AG08395 (cell line): ENCODE results near the gene JRKL.
A peak's percentile ranks its signal among the peaks of the same experiment; 100 is the strongest.

Experiments used
- DNase-seq: peaks from one replicate; pipeline ENCODE4 v3.0.0; 2012; ENCODE audit warnings: mixed read lengths, low spot score

Gene JRKL

GRCh38 chr11:96389720-96390487, at the start of gene JRKL, which contains the start of gene CCDC82:
TSS of gene JRKL (plus strand) at chr11:96390013. CDS start at chr11:96390650, 637 bp downstream.
TSS of gene CCDC82 (minus strand) at chr11:96389912. CDS start at chr11:96384747, 5,165 bp downstream.
- peak; percentile 98 for DNase-seq

GRCh38 chr11:96340555-96340885, 49.3 kb upstream of the JRKL start:
- no peak for DNase-seq

DNA sequence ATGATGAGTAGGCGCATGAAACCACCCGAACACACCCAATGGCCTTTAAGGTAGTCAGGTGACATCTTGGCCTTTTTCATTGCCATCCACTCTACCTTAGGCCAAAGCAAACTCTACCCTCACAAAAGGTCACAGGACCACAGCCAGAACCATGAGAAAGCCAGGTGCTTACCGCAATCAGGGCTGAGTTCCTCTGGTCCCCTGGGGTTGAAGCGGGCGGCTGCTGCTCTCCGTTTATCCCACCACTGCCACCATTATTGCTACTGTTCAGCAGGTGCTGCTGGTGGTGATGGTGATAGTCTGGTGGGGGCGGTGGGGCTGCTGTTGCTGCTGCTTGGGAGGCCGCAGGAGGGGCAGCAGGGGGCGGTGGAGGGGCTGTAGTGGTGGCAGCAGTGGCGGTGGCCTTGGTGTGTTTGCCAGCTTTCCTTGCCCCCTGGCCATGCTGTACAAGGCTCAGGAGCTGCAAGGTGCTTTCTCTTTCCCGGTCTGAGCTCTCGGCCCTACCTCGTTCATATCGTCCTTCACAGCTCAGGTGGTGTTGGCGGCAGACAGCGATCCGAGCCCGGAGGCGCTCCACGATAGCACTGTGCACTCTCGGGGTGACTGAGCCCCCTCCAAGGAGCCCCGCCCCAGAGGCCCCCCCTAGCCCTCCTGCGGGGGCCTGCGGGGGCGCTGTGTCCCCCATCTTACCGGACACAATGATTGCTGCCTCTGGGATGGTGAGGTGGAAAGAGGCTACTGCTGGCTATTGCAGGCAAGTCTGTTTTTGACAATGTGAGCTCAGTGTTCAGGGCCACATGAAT, 48.4 kb upstream of the JRKL start:
- peak; percentile 64 for DNase-seq

- no peak for DNase-seq
Measured at GRCh38 chr11:96342014-96342960, 47.5 kb upstream of the JRKL start.

DNA sequence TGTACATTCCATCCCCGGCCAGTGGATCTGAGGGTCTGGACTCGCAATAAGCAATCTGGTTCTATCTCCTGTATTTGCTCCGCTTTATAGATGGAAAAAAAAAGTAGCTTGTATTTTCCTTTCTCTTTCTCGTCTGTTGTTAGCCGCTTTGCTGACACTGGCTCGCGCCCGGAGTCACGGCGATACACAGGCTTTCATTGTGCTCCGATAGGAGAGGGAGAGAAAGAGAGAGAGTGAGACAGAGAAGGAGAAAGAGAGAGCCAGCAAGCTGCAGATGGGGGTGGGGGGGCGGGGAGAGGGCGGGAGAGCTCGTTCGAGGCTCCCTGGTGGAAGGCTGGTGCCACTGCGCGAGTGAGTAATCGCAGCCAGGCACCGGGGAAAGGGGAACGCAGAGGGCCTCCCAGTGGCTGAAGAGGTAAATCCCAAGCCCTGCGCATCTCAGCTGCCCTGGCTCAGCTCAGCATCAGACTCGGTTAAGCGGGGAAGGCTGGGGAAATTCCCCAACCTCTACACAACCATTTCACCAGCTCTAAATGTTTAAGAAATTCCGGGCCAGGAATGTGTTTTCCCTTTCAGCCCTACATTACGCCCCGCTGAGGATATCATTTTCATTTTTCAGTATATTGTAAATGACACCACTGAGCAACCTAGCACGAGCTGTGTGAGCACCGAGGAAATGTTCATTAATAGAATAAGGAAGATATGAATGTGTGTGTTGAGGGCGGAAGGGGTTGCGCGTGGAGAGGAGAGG, 46.7 kb upstream of the JRKL start, which contains the start of gene MAML2:
TSS of gene MAML2 (minus strand) at position 235 of the 751 bp plus-strand sequence. CDS start 1,300 bp downstream, outside the sequence.
- peak; percentile 97 for DNase-seq

DNA sequence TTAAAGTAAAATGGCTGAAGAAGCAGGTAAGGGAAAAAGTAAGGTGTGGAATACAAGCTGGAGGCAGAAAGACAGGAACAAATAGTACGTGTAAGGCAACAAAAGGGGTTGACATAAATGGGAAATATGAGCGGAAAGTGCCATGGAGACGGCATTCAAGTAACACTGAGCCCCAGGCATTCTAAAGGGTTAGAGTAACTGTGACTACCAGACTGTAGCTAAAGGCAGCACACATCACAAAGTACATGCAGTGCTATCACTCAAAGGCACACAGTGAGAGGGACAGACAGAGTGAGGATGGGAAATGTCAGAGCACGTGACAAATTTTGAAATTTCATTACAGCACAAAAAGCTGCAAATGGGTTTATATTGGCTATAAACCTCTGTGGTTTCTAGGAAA, 33.0 kb upstream of the JRKL start:
- DNase-seq, result no peak

- DNase-seq, result no peak
Measured at GRCh38 chr11:96357794-96358193, 32.0 kb upstream of the JRKL start.

- DNase-seq, result no peak
Measured at GRCh38 chr11:96358321-96358720, 31.5 kb upstream of the JRKL start.

GRCh38 chr11:96361778-96362177, 28.0 kb upstream of the JRKL start:
- no peak for DNase-seq

DNA sequence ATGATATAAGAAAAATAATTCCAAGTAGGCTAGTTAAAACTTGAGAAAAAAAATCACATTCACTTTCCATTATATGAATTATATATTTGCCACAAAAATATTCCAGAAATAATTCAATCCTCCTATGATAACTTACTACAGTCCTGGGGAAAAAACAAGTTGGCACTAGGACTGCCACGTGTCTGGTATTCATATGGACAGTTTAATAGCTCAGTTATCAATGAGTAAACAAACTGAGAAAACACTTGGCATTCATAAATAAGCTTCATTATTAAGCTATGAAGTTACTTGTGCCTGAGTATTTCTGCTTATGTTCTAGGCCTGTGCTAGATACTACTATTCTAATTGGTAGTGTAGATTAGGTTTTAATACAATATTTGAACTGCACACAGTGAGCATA, 24.3 kb upstream of the JRKL start:
- DNase-seq, result no peak

- no peak for DNase-seq
Measured at GRCh38 chr11:96366024-96366423, 23.8 kb upstream of the JRKL start.

DNA sequence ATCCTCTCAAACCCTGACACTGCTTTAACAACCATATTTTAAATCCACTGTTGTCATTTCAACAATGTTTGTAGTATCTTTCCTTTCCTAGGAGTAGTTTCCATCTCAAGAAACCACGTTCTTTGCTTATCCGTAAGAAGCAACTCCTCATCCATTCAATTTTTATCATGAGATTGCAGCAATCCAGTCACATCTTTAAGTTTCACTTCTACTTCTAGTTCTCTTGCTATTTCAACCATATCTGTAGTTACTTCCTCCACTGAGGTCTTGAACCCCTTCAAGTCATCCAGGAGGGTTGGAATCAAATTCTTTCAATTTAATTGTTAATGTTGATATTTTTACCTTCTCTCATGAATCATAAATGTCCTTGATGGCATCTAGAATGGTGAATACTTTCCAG, 22.5 kb upstream of the JRKL start:
- no peak for DNase-seq

GRCh38 chr11:96373826-96374225, 16.0 kb upstream of the JRKL start:
- DNase-seq, result no peak

- no peak for DNase-seq
Measured at GRCh38 chr11:96376796-96377195, 13.0 kb upstream of the JRKL start.

GRCh38 chr11:96384156-96384555, 5.7 kb upstream of the JRKL start:
- no peak for DNase-seq

DNA sequence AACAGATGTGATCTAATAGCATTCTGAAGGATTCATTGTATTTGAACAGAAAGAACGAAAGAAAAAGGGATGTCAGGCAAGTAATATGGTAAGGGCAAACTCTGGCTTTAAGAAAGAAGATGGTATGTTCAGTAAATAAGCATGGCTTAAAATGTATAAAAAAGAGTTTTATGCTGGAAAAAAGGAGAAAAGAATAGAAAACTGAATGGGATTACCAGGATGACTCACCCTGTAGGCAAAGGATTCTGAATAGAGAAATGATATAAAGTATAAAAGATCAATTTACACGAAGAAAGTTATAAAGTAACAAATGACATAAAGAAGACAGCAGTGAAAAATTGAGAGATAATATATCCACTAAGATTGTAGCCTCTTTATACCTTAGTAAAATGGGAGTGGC, 4.6 kb upstream of the JRKL start:
- no peak for DNase-seq

DNA sequence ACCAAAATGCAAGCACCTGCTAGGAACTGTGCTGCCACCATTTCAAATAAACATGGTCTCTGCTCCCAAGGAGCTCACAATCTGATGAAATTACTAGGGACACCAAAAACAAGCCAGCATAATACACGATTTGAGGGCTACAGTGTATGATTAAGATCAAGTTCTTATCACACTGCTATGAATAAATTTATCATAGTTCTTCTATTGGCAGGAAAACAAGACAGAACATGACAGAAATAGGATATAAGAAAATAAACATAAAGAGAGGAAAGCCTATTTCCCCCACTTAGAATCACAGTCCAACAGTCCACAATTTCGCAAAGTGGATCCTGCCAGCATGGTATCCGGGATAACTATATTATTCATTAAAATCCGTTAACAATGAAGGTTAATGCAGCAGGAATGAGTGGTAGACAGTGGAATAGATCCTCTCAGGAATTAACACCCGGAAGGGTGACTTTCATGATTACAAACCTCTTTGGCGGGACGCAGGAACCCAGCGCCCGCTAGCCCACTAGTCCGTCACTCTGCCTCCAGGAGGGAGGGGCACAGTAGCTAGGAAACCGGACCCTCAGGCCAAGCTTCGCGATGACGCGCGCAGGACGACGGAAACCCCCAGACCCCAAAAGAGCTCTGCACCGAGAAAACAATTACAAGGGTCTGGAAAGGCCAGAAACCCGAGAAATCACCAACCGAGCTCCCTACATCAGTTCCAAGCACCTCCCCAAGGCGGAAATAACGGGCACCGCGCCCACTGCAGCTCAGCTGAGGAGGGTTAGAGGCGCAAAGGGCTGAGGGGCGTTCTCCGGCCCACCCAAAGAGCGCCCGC, 708 bp upstream of the JRKL start:
- peak; percentile 23 for DNase-seq

DNA sequence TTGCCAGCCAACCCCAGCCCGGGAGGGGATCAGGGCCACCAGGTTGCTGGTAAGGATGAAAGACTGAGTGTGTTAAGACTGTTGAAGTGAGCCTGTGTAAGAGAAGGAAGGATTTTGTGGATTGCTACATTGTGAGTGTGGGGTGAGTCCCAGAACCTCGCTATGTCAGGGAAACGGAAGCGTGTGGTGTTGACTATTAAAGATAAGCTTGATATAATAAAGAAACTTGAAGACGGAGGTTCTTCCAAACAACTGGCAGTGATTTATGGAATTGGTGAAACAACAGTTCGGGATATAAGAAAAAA, 627 bp downstream of the JRKL start:
- peak; percentile 3 for DNase-seq

GRCh38 chr11:96391698-96392307, 2.0 kb downstream of the JRKL start:
- DNase-seq, result no peak

GRCh38 chr11:96393753-96394348, 4.0 kb downstream of the JRKL start:
- DNase-seq, result peak; percentile 39
